LNCaP clone FGC (cell line): ENCODE measurements around the gene CAPSL.
A peak's percentile ranks its signal among the peaks of the same experiment; 100 is the strongest.

ENCODE experiments used
- DNase-seq: peaks from one replicate; pipeline ENCODE4 v3.0.0-alpha.2; 2011; ENCODE audit warnings: low read depth
- H3K4me3 ChIP-seq: 2 replicates; pipeline ENCODE4 v1.5.1; 2011; ENCODE audit warnings: mild to moderate bottlenecking, low read depth, low read length, control low read depth
- TF ChIP-seq, protein P1 (sequence below): IDR thresholded peaks from 2 replicates; pipeline ENCODE4 v1.5.1; 2012; ENCODE audit warnings: mild to moderate bottlenecking; ENCODE audit not compliant: control insufficient read depth, insufficient read depth; ENCODE audit errors: extremely low read depth

The CAPSL gene

DNA sequence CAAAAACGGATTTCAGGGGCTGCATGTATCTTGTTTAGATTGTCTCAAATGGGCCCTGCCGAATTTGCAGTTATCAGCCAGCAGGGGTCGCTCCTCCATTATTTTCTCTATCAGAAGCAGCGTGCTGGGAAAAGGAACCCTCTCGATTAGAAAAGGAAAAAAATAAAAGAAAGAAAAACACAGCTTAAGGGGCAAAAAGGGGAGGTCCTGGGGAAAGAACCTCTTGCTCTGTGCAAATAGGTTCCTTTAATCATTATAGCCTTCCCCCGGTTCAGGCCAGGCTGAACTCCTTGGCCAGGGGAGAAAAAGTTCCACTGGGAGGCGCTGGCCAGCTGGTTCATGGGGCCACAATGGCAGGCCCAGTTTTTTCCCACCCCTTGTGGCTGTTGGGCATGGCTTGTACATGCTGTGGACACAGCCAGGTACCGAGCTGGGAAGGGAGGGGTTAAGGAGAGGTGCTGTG, 25.0 kb upstream of the CAPSL start:
- TF ChIP-seq, protein P1, sequence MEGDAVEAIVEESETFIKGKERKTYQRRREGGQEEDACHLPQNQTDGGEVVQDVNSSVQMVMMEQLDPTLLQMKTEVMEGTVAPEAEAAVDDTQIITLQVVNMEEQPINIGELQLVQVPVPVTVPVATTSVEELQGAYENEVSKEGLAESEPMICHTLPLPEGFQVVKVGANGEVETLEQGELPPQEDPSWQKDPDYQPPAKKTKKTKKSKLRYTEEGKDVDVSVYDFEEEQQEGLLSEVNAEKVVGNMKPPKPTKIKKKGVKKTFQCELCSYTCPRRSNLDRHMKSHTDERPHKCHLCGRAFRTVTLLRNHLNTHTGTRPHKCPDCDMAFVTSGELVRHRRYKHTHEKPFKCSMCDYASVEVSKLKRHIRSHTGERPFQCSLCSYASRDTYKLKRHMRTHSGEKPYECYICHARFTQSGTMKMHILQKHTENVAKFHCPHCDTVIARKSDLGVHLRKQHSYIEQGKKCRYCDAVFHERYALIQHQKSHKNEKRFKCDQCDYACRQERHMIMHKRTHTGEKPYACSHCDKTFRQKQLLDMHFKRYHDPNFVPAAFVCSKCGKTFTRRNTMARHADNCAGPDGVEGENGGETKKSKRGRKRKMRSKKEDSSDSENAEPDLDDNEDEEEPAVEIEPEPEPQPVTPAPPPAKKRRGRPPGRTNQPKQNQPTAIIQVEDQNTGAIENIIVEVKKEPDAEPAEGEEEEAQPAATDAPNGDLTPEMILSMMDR: peak; percentile 50
- no peak overlapping the region; the same call in 1 of the 2 replicates for H3K4me3 ChIP-seq
- DNase-seq: no peak

DNA sequence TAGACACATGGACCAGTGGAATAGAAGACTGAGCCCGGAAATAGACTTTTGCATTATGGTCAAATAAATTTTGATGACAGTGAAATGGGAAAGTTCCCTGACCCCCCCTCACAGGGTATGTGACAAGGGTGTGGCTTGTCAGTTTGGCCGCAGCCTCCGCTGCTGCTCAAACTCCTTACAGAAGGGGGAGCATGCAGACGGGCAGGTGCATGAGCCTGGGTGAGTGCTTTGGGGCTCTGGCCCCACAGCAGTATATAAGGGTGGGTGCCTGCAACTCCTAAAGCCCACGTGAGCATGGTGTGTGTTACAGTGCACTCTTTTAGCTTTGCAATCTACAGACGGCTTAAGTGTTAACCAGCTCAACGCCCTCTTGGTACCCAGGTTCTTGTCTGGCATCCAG, 21.9 kb upstream of the CAPSL start:
- TF ChIP-seq, protein P1: no peak
- H3K4me3 ChIP-seq: no peak overlapping the region
- no peak for DNase-seq

DNA sequence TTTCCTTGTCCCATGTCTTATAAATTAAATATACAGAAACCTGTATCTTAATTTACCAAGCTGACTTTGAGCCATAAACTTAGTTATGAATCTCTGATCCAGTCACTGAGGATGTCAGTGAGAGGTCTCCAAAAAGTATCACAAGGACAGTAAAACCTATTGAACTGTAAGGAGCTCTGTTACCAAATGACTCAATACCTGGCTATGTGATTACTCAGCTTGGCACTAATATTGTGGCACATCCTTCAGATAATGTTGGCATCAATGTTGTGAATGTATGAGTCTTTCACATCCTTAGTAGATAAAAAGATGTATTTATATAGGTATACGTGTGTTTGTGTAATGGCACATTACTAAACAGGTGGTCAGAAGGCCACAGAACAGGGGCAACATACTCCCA, 18.0 kb upstream of the CAPSL start:
- TF ChIP-seq, protein P1: no peak
- no peak overlapping the region for H3K4me3 ChIP-seq
- no peak for DNase-seq

DNA sequence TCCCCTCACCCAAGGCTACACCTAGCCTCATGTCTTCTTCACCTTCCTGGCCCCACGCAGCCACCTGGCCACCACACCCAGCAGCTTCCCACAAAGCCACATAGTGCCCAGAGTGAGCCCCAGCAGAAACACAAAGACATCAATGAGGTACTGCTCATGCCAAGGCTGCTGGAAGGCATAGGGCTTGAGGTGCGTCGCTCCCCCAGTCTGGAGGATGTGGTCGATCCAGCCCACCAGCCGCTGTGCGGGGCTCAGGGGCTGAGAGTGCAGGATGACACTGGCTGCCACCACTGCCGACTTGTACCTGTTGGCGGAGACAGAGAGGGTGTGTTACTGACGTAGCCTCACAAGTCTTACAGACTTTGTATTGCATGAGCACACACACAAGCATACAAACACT, 15.8 kb upstream of the CAPSL start:
- DNase-seq: no peak
- TF ChIP-seq, protein P1: no peak
- no peak overlapping the region for H3K4me3 ChIP-seq

DNA sequence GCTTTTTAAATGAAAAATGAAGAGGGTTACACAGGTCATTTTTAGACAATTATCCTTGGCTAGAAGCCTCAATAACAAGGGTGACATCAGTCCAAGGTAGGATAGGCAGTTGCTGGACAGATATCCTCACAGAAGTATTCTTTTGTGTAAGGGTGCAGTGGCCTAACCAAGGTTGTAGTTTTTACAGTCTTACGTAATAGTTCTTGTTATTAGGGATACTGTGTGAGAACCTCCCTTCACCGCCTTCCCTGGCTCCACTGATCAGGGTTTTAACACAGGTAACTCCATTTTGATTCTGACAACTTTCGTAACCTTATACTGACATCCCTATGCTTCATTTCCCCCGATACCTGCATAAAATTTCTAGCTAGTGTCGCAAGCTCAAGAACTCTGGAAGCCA, 8.7 kb upstream of the CAPSL start:
- H3K4me3 ChIP-seq: no peak overlapping the region
- TF ChIP-seq, protein P1: no peak
- no peak for DNase-seq

DNA sequence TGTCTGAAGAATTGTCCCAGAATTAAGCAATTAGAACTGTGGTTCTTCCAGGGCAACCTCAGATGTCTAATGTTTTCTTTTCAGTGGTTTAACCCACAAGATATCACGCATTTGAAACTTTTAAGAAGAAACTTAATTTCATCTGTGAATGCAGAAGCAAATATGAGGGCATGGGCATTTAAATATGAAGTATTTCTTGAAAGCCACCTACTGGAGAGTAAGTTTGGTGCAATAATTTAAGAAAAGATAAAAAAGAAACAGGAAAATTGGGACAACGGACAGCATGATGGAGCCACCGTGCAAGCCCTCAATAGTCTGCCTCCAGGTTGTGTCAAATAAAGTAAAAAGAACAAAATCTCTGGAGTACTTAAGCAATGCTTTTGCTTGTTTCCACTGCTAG, 1.2 kb upstream of the CAPSL start:
- TF ChIP-seq, protein P1: no peak
- no peak overlapping the region for H3K4me3 ChIP-seq
- no peak for DNase-seq

DNA sequence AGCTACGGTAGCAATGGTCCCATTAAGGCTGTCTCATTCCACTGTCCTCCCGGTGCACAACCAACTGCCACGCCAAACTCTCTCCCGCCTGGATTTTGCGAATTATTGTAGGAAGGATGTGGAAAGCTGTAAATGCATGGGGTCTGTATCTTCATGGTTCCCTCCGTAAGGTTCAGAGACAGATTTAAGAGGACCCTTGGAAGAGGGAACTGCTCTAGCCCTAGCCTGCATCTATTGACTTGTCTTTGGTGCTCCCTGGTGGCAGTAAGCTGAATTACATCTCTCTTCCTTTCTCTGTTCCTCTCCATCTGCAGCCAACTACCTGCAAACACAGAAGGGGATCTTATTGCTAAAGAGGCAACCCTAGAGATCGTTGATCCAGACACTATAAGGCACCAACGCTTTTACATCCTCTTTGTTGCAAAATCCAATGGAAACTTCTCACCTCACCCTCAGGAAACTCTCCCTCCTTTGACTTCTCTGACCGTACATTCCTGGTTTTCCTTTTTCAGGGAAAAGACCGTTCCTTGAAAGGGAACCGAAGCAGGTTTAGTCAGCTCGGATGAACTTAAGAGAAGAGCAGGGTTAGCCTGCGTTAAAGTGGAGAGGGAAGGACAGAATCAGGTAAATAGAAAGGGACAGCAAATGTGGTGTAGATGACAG, 11.9 kb downstream of the CAPSL start:
- TF ChIP-seq, protein P1: peak; percentile 88
- DNase-seq: no peak
- H3K4me3 ChIP-seq: no peak overlapping the region
